ENCODE data around the gene TGFB1. TPM values are rescaled to one million over a fixed set of nuclear protein-coding genes. Genes with fewer than 3 reads are reported as not detected.
"Not testable (repeated sequence)": the region's sequence is repeated elsewhere in the genome, so short reads cannot be mapped to it uniquely, and the experiment has no call there.

The TGFB1 gene
- total RNA-seq, 1 donor from 2014 or later: 3.4 TPM

- Mint-ChIP-seq H3K36me3 (no peaks in the 10 kb centered on the region), H3K9me3 (no peaks in the 10 kb centered on the region), H3K4me1 (ENCODE audit: unreplicated experiment) (peaks cover 10% of the 10 kb centered on the region), H3K27me3 (no peaks in the 10 kb centered on the region), H3K4me3 (no peak overlapping the region), H3K27ac (no peak overlapping the region)
- no peak for DNase-seq (ENCODE audit: extremely low spot score, unreplicated experiment)
- TF ChIP-seq, protein P1, sequence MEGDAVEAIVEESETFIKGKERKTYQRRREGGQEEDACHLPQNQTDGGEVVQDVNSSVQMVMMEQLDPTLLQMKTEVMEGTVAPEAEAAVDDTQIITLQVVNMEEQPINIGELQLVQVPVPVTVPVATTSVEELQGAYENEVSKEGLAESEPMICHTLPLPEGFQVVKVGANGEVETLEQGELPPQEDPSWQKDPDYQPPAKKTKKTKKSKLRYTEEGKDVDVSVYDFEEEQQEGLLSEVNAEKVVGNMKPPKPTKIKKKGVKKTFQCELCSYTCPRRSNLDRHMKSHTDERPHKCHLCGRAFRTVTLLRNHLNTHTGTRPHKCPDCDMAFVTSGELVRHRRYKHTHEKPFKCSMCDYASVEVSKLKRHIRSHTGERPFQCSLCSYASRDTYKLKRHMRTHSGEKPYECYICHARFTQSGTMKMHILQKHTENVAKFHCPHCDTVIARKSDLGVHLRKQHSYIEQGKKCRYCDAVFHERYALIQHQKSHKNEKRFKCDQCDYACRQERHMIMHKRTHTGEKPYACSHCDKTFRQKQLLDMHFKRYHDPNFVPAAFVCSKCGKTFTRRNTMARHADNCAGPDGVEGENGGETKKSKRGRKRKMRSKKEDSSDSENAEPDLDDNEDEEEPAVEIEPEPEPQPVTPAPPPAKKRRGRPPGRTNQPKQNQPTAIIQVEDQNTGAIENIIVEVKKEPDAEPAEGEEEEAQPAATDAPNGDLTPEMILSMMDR (conservative IDR thresholded peaks at IDR 0.05): no peak
Observed at GRCh38 chr19:41391618-41392017, 37.9 kb upstream of the TGFB1 start.

GRCh38 chr19:41386442-41386841 lies 32.7 kb upstream of the TGFB1 start:
- H3K27ac Mint-ChIP-seq: no peak overlapping the region

DNA sequence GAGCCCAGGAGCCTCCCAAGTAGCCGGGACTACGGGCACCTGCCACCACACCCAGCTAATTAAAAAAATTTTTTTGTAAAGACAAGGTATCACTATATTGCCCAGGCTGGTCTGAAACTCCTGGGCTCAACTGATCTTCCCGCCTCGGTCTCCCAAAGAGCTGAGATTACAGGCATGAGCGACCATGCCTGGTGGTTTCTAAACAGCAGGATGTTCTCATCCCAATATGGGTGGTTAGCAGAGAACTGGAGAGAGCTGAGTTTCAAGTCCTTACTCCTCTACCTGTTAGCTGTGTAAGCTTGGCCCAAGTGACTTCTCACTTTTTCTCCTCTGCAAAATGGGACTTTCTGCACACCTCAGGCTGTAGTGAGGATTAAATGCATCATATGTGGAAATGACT lies 30.6 kb upstream of the TGFB1 start:
- DNase-seq (ENCODE audit: extremely low spot score, unreplicated experiment): no peak
- Mint-ChIP-seq H3K9me3 (no peaks in the 10 kb centered on the region), H3K4me1 (ENCODE audit: unreplicated experiment) (no peaks in the 10 kb centered on the region), H3K27ac (no peak overlapping the region), H3K4me3 (no peak overlapping the region), H3K27me3 (no peaks in the 10 kb centered on the region), H3K36me3 (no peaks in the 10 kb centered on the region)
- TF ChIP-seq, protein P1 (conservative IDR thresholded peaks at IDR 0.05): no peak

More at GRCh38 chr19:41386442-41386841, 32.7 kb upstream of the TGFB1 start:
- H3K27me3 Mint-ChIP-seq: no peaks in the 10 kb centered on the region
- TF ChIP-seq, protein P1 (conservative IDR thresholded peaks at IDR 0.05): no peak
- H3K36me3 Mint-ChIP-seq: no peaks in the 10 kb centered on the region
- H3K4me3 Mint-ChIP-seq: no peak overlapping the region
- DNase-seq (ENCODE audit: extremely low spot score, unreplicated experiment): no peak
- no peaks in the 10 kb centered on the region for H3K9me3 Mint-ChIP-seq
- H3K4me1 Mint-ChIP-seq (ENCODE audit: unreplicated experiment): no peaks in the 10 kb centered on the region

GRCh38 chr19:41381536-41381935 lies 27.8 kb upstream of the TGFB1 start:
- DNase-seq (ENCODE audit: extremely low spot score, unreplicated experiment); H3K4me3 Mint-ChIP-seq; H3K4me1 Mint-ChIP-seq (ENCODE audit: unreplicated experiment); H3K9me3 Mint-ChIP-seq; H3K27me3 Mint-ChIP-seq; H3K36me3 Mint-ChIP-seq; H3K27ac Mint-ChIP-seq: not testable (repeated sequence)

GRCh38 chr19:41377977-41378709 lies 24.4 kb upstream of the TGFB1 start:
- Mint-ChIP-seq H3K36me3 (no peaks in the 10 kb centered on the region), H3K4me3 (peak overlapping the region; percentile 8), H3K9me3 (no peaks in the 10 kb centered on the region), H3K27ac (peak overlapping the region; percentile 64), H3K27me3 (no peaks in the 10 kb centered on the region), H3K4me1 (ENCODE audit: unreplicated experiment) (peaks cover 12% of the 10 kb centered on the region)
- DNase-seq (ENCODE audit: extremely low spot score, unreplicated experiment): no peak
- TF ChIP-seq, protein P1 (conservative IDR thresholded peaks at IDR 0.05): peak; percentile 56

GRCh38 chr19:41376998-41377365 lies 23.3 kb upstream of the TGFB1 start:
- no peaks in the 10 kb centered on the region for H3K27me3 Mint-ChIP-seq
- H3K4me3 Mint-ChIP-seq: peak overlapping the region; percentile 86
- H3K27ac Mint-ChIP-seq: peak overlapping the region; percentile 42
- H3K4me1 Mint-ChIP-seq (ENCODE audit: unreplicated experiment): peaks cover 12% of the 10 kb centered on the region
- H3K36me3 Mint-ChIP-seq: no peaks in the 10 kb centered on the region
- DNase-seq (ENCODE audit: extremely low spot score, unreplicated experiment): no peak
- TF ChIP-seq, protein P1 (conservative IDR thresholded peaks at IDR 0.05): no peak
- no peaks in the 10 kb centered on the region for H3K9me3 Mint-ChIP-seq

All from type B pancreatic cell (in vitro differentiated cells).